Body of pancreas (tissue), 4 donors: ENCODE results near the gene CXorf58.

ENCODE experiments used
- POLR2A ChIP-seq, 3 donors: fragments of 450-650 bp; IDR thresholded peaks; one replicate each; pipeline ENCODE4 v1.6.1; 2016; ENCODE audit warnings: antibody characterized with exemption in 3 of 3, mild to moderate bottlenecking in 2 of 3
- TF ChIP-seq, protein P1 (sequence below), 7 experiments: fragments of 450-650 bp in 4 of 7; fragments of 200-600 bp in 3 of 7; sonication (generic) in 3 of 7; IDR thresholded peaks; one replicate each; pipeline ENCODE4 v1.5.1; 2016 to 2019; ENCODE audit warnings: antibody characterized with exemption in 7 of 7

DNA sequence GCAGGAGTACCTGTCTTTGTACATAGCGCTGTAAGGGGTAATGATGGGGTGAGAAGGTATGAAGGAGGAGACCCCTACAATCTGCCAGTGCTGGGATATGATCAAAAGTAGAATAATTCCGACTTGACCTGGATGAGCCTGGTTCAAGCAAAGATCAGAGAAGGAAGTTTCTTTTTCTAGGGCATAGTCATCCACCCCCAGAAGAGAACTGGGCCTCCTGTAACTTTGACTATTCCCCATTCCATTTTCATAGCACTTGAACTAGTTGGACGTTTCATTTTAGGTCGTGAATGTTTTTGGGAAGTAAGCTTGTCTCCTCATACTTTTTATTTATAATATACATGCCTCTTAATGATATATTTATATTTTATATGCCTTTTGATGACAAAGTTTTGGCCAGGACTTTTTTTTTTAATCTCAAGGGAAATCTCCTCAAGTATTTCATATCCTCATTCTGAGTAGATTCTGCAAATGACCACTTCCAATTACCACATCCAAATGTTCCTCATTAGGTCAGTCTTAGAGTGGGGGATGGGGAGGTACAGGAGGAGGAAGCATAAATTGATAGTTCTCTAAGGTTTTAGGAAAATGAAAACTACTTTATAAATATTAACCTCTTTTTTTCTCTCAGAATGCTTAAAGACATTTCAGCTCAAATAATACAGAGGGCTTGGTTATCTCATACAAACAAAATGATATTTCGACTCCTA lies 3.5 kb downstream of the CXorf58 start:
- TF ChIP-seq POLR2A (IDR thresholded peaks at IDR 0.05) = no peak
- TF ChIP-seq, protein P1, sequence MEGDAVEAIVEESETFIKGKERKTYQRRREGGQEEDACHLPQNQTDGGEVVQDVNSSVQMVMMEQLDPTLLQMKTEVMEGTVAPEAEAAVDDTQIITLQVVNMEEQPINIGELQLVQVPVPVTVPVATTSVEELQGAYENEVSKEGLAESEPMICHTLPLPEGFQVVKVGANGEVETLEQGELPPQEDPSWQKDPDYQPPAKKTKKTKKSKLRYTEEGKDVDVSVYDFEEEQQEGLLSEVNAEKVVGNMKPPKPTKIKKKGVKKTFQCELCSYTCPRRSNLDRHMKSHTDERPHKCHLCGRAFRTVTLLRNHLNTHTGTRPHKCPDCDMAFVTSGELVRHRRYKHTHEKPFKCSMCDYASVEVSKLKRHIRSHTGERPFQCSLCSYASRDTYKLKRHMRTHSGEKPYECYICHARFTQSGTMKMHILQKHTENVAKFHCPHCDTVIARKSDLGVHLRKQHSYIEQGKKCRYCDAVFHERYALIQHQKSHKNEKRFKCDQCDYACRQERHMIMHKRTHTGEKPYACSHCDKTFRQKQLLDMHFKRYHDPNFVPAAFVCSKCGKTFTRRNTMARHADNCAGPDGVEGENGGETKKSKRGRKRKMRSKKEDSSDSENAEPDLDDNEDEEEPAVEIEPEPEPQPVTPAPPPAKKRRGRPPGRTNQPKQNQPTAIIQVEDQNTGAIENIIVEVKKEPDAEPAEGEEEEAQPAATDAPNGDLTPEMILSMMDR (IDR thresholded peaks at IDR 0.05) = no peak
